NCI-H1105 (cell line): ENCODE measurements around the gene BDNF.
"Not testable (repeated sequence)": the region's sequence is repeated elsewhere in the genome, so short reads cannot be mapped to it uniquely, and the experiment has no call there.

Experiments used
- DNase-seq: peaks from one replicate; lab custom pipeline; 2025; lab: John Stamatoyannopoulos, UW

The BDNF gene

DNA sequence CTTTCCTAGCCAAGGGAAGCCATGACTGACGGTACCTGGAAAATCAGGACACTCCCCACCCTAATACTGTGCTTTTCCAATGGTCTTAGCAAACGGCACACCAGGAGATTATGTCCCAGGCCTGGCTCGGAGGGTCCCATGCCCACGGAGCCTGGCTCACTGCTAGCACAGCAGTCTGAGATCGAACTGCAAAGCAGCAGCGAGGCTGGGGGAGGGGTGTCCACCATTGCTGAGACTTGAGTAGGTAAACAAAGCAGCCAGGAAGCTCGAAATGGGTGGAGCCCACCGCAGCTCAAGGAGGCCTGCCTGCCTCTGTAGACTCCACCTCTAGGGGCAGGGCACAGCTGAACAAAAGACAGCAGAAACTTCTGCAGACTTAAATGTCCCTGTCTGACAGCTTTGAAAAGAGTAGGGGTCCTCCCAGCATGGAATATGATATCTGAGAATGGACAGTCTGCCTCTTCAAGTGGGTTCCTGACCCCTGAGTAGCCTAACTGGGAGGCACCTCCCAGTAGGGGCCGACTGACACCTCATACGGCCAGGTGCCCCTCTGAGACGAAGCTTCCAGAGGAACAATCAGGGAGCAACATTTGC, 34.6 kb downstream of the BDNF start:
- not testable (repeated sequence) for DNase-seq

- no peak for DNase-seq
Observed at GRCh38 chr11:27663326-27663725, 36.9 kb downstream of the BDNF start.

- no peak for DNase-seq
Observed at GRCh38 chr11:27660171-27660570, 40.1 kb downstream of the BDNF start.

DNA sequence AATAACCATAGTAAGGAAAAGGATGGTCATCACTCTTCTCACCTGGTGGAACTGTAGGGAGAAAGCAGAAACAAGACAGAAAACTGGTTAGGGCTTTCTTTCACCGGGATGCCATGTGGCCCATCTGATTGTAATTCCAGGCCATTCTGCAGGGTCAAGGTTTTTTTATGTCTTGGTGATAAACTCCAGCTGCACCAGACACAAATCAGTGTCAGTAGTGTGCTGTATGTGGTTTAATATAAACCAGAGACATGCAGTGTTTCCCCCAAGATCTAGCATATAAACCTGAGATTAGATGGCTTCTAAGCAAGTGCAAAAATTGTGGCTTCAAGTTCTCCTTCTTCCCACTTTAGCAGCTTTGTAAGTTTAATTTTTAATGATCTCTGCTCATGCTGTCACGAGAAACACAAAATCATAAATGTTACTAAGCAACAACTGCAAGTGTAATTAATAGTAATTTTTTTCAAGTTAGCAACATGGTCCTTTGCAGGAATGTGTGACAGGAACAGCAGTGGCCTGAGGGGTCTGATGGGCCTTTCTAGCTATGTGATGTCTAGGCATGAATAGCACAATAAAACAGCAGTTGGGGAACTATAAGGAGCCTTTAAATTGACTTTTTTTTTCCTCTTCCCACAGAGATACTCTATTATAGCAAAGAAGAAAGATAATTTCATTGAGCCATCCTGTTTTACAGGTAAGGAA, 41.6 kb downstream of the BDNF start:
- no peak for DNase-seq

DNA sequence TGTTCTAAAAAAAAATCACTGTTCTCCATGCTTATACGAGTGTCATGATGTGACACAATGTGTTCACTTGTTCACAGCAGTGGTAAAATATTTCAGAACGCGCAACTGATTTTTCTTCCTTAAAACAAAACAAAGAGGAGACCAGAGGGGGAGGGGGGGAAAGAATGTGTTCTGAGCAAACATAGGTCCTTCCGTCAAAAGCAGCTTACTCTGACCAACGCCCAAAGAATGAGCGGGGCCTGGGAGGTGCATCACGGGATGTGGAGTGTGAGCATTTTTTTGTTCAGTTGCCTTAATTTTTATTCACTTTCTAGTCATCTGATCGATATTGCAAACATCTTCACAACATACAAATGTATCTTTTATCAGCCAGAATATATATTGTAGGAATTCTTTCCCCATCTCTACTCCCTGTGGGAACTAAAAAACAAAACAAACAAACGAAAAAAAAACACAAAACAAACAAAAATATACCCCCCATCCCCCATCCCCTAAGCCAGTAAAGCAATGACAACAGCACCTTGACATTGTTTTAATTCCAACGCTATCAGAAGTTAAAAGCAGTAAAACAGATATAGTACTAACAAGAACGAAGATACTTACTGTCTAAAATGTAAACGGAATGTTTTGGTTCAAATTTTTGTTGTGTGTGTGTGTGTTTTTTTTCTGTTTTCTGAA, 43.3 kb downstream of the BDNF start:
- no peak for DNase-seq

- DNase-seq: no peak
Observed at GRCh38 chr11:27656320-27656719, 43.9 kb downstream of the BDNF start.

- no peak for DNase-seq
Observed at GRCh38 chr11:27653990-27654758, 46.1 kb downstream of the BDNF start.

DNA sequence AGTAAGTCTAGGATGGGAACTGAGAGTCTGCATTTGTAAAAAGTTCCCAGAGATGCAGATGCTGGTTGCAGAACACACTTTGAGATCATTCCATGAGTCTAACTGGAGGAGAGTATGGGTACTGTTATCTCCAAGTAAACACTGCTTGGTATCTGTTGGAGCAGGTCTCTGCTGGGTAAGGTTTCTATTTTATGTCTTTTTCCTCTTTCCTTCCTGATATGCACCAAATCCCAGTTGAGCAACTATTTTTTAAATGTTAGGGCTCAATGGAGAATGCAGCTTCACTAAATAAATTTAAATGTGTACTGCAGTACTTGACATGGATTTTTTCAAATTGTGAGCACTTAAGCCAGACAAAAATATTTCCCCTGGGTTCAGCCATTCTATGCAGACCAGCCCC, 48.5 kb downstream of the BDNF start:
- no peak for DNase-seq

DNA sequence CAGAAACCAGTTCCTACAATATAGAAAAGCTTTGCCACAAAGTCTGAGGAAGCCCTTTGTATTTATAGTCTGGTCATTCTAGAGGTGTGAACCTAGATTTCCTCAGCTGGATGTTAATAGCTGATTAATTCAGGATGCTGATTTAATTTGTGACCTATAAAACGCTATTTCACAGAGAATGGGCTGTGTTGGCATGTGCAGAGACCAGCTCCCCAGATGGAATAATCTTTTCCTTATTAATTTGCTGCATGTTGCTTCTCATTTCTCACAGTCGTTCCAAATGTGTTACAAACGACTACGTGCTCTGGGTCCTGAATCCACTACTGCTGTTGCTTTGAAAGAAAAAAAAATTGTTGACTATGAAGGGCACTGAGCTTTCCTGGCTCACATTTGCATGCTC, 49.3 kb downstream of the BDNF start:
- no peak for DNase-seq

DNA sequence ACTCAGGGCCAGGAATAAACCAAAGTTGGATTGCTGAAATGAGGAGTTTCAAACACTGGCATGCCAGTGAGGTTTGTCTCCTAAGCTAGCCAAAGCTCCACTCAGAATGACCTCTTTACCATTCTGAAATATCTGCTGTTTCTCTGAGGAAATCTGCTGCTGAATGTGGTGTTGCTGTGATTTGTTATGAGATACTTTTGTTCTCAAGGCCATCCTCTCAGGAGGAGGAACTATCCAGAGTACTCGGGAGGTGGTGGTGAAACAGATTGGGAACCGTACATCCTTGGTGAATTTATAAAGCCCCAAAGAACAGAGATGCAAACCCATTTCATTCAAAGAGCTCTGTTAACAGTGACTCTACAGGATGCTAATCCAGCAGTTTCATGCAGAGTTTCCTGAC, 50.5 kb downstream of the BDNF start:
- no peak for DNase-seq

- DNase-seq: no peak
Observed at GRCh38 chr11:27648840-27649239, 51.4 kb downstream of the BDNF start.

- no peak for DNase-seq
Observed at GRCh38 chr11:27646051-27646818, 54.0 kb downstream of the BDNF start.

GRCh38 chr11:27642954-27643353, 57.3 kb downstream of the BDNF start:
- DNase-seq: no peak

- no peak for DNase-seq
Observed at GRCh38 chr11:27640954-27641353, 59.3 kb downstream of the BDNF start.

DNA sequence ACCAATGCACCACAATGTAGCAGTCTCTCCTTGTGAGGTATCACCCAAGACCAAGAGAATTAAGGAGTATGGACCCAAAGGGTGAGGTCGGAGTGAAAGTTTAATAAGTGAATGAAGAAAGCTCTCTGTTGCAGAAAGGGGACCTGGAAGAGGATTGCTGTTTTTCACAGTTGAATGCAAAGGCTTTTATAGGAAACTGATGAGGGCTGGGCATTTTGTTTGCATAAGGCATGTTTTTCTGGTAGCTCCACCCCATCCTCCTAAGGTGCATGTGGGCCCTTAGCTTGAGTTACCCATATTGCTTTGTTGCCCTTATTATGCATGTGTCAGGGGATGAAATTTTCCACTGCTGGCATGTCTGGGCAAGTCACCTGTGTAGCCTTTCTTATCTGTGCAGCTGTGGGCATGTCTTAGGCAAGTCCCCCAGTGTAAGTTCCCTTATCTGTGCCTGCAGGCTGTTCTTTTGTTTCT, 64.7 kb downstream of the BDNF start:
- DNase-seq: no peak

GRCh38 chr11:27634776-27635175, 65.5 kb downstream of the BDNF start:
- DNase-seq: not testable (repeated sequence)

DNA sequence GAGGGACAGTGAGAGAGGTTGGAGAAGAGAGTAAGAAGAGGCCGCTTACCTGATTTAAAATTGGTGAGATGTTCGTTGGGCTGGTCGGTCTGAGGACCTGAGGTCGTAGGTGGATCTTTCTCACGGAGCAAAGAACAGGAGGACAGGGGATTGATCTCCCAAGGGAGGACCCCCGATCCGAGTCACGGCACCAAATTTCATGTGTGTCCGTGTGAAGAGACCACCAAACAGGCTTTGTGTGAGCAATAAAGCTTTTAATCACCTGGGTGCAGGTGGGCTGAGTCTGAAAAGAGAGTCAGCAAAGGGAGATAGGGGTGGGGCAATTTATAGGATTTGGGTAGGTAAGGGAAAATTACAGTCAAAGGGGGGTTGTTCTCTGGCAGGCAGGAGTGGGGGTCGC, 66.0 kb downstream of the BDNF start:
- not testable (repeated sequence) for DNase-seq

- not testable (repeated sequence) for DNase-seq
Observed at GRCh38 chr11:27629023-27629422, 71.2 kb downstream of the BDNF start.

DNA sequence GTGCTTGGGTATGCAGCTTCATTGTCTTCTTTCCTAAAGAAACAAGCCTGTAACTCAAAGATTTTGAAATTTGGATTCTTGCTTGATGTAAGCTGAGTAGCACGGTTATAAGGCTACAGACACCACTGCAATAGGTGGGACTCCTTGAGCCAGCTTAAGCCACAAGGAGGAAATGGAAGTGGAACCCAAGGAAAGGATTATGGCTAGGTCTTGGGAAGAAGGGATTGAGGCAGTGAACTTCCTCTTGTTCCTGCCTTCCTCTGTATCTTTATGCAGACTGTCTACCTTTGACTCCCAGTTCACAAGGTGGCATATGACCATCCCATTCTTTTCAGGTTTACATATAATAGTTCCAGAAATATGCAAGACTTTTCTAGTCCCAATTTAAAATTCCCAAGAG, 72.3 kb downstream of the BDNF start:
- no peak for DNase-seq

GRCh38 chr11:27626938-27627586, 73.2 kb downstream of the BDNF start:
- DNase-seq: no peak

GRCh38 chr11:27626269-27626937, 73.9 kb downstream of the BDNF start:
- DNase-seq: no peak
